Stimulated activated CD4-positive, alpha-beta T cell treated with anti-CD3 and anti-CD28 coated beads, Interleukin-4, amount 100 ng/mL, for 48 hours (primary cell): ENCODE data around the gene RNF213.
"Not testable (repeated sequence)": the region's sequence is repeated elsewhere in the genome, so short reads cannot be mapped to it uniquely, and the experiment has no call there.

Experiments used
- DNase-seq, 2 donors: peaks; one replicate each; pipeline ENCODE4 v3.0.0-alpha.2; 2020; ENCODE audit warnings: low read depth in 2 of 2

Gene RNF213

DNA sequence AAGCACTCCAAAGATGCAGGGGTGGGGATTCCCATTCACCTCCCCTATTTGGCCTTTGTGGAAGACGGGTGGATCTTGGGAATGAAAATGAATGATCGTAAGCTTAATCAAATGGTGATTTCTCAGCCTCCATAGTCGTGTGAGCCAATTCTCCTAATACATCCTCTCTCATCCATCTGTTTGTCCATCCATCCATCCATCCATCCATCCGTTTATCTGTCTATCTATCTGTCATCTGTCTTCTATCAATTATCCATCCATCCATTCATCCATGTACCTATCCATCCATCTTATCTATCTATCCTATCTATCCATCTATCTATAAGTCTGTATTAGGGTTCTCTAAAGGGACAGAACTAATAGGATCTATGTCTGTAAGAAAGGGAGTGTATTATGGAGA, 7.8 kb downstream of the RNF213 start:
- DNase-seq: no peak

DNA sequence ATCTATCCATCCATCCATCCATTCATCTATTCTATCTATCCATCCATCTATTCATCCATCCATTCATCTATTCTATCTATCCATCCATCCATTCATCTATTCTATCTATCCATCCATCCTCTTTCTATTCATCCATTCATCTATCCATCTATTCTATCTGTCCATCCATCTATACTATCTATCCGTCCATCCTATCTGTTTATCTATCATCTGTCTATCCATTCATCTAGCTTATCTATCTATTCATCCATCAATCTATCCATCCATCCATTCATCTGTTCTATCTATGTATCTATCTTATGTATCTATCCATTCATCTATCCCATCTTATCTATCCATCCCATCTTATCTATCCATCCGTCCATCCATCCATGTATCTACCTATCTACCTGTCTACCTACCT, 8.8 kb downstream of the RNF213 start:
- no peak for DNase-seq

DNA sequence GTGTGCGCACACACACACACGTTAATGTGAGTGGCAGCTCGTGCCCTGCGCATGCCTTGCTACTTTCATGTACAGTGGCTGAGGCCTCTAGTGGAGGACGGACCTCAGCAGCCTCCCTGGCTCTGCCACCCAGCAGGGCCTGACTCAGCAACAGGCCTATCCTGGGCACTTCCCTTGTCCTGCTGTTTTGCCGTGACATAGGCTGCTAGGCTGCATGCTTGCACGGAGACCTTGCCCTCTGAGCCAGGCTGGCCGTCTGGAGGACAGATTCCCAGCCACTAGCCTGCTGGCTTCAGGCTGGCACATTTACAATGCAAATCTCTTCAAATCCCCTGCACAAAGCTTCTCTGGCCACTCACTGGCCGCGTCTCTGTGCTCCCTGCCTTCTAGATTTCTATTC, 9.5 kb downstream of the RNF213 start:
- DNase-seq: no peak

DNA sequence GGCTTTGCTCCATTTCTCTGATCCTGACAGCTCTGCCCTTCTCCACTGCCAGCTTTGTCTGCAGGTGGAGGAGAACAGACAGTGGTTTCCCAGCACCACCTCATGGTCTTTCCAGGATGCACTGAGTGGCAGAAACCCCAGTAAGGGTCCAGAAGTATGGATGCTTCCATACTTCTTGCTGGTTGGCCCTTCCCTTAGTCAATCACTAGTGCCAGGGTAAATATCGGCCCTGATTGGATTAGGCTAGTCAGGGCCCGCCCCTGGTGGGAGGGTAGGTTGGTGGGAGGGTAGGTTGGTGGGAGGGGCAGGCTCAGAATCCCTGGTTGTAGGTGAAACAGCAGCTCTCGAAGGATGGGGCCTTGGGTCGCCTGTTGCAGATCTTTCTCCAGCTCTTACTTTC, 10.2 kb downstream of the RNF213 start:
- peak; percentile 47 for DNase-seq

DNA sequence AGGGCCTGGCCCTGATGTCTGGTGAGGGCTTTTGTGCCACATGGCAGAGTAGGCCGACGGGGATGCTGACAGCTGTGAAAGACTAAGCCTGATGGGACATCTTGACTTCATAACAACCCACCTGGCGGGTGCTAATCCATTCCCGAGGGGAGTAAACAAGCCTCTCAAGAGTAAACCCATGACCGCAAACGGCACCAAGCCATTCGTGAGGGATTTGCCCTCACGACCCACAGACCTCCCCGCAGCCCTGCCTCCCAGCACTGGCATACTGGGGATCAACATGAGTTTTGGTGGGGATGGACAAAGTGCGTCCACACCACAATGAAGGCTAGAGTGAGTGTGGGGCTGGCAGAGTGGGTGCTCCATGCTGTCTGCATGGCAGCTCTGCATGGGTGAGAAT, 11.7 kb downstream of the RNF213 start:
- DNase-seq: no peak

DNA sequence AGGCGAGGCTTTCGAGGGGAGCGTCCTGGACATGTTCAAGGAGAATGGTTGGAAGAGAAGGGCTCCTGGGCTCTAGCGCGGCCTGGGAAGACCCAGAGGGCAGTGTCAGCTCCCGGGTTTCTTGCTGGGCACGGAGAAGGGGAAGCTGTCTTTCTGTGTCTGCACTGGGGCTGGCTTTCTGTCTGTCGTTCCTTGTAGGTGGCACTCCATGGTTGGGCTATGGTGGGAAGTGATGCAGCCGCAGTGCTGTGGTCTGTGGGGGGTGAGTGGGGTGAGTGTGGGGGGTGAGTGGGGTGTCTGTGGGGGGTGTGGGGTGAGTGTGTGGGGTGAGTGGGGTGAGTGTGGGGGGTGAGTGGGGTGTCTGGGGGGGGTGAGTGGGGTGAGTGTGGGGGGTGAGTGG, 13.7 kb downstream of the RNF213 start:
- no peak for DNase-seq

DNA sequence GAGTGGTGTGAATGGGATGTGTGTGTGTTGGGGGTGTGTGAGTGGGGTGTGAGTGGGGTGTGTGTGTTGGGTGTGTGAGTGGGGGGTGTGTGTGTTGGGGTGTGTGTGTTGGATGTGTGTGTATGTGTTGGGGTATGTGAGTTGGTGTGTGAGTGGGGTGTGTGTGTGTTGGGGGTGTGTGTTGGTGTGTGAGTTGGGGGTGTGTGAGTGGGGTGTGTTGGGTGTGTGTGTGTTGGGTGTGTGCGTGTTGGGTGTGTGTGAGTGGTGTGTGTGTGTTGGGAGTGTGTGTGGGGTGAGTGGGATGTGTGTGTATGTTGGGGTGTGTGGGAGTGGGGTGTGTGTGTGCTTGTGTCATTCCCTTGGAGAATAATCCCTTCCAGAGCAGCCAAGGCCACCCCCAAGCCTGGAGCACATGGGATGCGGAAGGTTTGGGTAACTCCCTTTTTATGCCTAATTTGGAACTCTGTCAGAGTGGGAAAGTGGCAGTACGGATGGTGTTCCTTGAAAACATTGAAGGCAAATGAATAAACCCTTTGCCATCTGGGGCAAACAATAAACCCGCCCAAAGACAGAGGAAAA, 14.3 kb downstream of the RNF213 start:
- DNase-seq: no peak

DNA sequence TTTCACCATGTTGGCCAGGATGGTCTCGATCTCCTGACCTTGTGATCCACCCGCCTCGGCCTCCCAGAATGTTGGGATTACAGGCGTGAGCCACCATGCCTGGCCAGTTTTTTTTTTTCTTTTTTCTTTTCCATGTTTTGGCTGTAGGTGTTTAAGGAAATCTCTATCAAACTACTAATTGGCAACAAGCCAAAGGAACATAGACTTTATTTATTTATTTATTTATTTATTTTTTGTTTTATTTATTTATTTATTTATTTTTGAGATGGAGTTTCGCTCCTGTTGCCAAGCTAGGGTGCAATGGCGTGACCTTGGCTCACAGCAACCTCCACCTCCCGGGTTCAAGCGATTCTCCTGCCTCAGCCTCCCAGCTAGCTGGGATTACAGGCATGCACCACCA, 15.2 kb downstream of the RNF213 start:
- not testable (repeated sequence) for DNase-seq

DNA sequence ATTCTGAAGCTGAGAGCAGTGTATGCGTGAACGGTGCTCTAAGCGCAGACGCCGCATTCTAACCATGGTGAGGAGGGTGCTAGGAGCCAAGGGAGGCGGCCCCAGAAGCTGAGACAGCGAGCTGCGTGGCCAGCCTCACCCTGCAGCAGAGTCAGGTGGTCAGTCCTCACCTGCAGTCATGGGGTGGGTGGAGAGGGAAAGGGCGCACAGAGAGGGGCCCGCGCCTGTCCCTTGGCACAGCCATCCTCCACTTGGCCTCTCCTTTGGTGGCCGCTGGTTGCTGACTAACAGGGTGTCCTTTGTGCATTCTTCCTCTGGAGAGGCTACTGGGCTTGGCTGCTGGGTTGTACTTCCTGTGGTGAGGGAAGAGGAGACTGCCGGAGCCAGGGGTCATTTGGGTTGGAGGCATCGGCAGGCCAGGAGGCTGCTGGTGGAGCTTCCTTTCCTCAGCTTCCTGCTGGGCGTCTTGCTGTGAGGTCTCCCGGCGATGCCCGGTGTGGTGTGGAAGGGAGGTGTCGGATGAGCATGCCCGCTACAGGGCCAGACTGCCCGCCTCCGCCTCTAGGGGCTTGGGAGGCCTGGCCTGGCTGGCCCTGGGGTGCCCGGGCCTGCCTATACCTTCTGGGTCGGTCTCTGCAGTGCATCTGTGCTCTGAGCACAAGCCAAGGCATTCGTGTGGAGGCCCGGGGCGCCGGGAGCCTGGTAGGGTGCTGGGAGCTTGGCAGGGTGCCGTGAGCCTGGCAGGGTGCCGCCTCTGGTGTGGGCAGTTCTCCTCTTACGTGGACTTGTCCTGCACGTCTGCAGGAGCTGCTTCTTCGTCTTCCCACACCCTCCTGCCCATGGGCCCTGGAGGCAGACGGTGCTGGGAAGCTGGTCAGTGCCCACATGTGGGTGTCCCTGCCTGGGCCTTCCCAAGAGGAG, 17.4 kb downstream of the RNF213 start:
- DNase-seq: no peak

DNA sequence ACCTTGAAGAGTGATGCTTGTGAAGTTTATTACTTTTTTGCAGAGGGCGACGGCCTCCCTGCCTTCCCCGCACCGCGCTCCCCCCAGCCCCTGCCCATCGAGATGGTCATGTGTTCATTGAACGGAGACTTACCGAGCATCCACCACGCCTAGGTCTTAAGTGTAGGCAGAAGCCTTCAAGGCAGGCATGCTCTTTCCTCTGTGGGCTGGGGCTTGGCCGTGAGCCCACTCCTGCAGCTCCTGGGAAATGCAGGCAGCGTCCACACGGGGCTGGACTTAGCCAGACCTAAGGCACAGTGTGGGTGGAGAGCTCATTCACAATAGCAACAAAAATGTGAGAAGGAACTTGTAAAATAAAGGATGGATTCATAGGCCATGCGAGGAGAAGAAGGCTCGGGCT, 19.2 kb downstream of the RNF213 start:
- no peak for DNase-seq

DNA sequence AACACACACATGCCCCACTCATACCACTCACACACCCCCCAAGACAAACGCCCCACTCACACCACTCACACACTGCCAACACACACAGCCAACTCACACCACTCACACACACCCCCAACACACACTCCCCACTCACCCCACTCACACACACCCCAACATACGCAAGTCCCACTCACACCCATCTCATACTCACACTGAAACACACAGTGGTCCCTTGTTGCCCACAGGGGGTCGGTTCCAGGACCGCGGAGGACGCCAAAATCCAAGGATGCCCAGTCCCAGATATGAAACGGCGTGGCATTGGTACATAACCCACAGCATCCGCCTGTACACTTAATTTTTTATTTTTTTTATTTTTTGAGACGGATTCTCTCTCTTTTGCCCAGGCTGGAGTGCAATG, 20.9 kb downstream of the RNF213 start:
- DNase-seq: no peak

DNA sequence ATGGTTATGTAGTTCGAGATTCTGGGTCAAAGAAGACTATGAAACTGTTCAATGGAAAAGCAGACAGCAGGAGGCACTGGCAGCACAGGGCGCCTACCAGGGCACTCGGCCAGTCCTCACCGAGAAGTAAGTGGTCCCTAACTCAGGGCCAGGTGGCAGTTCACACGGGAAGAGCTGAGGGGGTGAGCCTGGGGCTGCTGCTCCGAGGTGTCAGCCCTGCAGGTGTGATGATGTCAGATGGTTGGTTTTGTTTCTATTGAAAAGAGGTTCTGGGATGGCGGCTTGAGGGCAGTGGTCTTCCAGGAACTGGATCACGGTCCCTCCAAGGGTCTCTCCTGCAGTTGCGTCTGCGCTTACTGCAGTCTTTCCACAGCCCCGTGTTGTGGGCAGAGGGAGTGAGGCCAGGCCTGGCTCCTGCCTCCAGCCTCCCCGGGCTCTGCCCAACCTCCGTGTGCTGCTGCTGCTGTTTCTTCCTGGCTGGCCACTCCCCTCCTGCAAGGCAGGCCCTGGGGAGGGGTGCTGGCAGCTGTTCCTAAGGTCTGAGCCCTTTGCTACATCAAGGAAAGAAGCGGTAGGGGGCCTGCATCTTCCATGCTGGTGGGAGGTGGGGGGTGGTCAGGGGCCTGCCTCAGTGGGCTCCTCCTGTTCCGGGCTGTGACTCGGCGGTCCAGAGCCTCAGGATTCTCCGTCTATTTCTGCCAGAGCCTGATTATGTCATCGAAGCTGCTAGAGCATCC, 22.6 kb downstream of the RNF213 start:
- no peak for DNase-seq

DNA sequence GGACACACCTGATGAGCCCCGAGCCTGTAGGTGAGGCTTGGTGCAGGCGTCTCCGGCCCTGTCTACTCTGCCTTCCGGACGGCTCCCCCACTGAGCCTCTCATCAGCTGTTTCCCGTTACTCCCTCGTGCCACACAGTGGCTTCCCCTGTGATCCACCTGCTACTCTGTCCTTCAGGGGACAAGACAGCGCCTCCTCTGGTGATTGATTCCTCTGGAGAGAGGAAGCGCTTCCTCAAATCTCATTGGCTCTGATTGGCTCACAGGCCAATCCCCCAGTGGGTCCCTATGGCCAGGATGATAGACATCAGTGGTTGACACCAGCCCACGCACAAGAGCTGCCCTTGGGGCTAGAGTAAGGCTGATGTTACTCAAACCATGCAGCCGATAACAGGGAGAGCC, 24.0 kb downstream of the RNF213 start:
- DNase-seq: no peak

DNA sequence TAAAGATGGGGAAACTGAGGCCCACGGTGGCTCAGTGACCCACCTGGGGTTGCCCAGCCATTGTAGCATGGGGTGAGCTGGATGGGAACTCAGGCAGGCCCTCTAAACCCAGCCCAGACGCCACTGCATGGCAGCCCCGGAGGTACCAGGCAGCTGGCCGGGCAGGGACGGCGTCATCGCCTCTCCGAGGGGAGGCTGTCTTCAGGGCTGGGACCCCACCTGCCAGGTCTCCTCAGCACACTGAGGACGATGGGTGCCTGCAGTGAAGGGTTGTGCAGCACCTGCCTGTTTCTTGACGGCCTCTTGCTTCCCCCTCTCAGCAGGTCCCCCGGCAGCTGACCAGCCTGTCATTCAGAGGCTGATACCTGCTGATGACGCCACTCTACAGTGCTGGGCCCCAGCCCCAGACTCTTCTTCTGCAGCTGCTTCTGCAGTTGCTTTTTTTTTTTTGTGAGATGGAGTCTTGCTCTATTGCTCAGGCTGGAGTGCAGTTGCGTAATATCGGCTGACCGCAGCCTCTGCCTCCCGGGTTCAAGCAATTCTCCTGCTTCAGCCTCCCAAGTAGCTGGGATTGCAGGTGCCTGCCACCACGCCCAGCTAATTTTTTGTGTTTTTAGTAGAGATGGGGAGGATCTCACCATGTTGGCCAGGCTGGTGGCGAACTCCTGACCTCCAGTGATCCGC, 24.7 kb downstream of the RNF213 start:
- DNase-seq: no peak

DNA sequence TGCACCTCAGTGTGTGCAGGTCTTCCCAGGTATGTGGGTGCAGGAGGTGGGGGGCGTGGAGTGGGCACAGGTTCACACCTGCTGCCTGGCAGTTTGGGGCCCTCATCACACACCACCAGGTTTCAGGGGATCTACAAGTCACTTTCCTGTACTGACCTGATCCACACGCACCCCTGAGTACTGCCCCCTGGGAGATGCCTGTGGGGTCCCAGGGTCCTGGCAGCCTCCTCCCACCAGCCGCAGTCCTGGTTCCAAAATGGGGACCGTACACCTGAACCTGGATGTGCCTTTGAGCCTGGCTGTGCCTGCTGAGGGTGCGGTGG, 25.9 kb downstream of the RNF213 start:
- no peak for DNase-seq

DNA sequence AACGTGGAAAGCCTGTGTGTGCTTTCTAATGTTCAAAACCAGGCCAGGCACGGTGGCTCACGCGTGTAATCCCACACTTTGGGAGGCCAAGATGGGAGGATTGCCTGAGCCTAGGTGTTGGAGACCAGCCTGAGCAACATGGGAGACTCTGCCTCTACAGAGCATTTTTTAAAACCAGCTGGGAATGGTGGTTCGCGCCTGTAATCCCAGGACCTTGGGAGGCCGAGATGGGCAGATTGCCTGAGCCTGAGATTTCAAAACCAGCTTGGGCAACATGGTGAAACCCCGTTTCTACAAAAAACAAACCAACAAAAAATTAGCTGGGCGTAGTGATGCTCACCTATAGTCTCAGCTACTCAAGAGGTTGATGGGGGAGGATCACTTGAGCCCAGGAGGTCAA, 26.4 kb downstream of the RNF213 start:
- no peak for DNase-seq

DNA sequence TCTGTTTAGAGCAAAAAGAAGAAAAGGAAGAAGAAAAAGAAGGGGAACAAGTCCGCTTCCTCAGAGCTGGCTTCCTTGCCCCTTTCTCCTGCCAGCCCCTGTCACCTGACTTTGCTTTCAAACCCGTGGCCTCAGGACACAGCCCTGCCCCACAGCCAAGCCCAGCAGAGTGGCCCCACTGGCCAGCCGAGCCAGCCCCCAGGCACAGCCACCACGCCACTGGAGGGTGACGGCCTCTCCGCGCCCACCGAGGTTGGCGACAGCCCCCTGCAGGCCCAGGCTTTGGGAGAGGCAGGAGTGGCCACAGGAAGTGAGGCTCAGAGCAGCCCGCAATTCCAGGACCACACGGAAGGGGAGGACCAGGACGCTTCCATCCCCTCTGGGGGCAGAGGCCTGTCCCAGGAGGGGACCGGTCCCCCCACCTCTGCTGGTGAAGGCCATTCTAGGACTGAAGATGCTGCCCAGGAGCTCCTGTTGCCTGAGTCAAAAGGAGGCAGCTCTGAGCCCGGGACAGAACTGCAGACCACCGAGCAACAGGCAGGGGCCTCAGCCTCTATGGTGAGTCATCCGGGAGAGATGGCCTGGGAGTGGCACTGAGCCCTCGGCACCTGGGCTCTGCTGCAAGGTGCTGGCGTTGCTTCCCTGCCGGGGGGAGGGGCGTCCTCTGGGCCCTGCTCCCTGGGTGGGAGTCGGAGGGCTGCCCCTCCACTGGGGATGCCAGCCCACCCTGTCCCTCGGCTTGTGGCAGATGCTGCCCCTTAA, 27.3 kb downstream of the RNF213 start:
- DNase-seq: no peak

DNA sequence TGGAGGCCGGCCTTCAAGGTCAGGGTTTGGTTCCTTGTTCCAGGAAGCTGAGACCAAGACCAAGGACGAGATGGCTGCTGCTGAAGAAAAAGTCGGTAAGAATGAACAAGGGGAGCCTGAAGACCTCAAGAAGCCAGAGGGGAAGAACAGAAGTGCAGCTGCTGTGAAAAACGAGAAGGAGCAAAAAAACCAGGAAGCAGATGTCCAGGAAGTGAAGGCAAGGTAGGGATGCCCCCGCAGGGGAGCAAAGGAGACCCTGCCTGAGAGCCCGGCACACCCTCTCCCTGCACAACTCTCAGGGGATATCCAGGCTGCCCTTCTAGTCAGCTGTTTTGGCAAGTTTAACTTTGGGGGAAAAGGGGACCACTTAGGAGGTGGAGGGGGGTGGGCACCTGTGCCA, 29.0 kb downstream of the RNF213 start:
- DNase-seq: no peak

DNA sequence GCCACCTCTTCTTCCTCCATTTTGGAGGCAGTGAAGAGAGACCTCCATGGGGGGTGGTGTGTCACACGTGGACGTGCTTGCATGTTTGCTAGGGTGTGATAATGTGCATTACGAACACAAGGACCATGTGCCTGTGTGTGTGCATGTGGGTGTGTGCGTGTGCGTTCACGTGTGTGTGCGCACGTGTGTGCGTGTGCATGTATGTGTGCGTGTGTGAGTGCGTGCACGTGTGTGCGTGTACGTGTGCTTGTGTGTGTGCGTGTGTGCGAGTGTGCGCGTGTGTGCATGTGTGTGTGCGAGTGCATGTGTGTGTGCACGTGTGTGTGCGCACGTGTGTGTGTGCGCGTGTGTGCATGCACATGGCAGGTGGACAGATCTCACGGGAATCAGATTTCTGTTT, 29.5 kb downstream of the RNF213 start:
- DNase-seq: no peak

DNA sequence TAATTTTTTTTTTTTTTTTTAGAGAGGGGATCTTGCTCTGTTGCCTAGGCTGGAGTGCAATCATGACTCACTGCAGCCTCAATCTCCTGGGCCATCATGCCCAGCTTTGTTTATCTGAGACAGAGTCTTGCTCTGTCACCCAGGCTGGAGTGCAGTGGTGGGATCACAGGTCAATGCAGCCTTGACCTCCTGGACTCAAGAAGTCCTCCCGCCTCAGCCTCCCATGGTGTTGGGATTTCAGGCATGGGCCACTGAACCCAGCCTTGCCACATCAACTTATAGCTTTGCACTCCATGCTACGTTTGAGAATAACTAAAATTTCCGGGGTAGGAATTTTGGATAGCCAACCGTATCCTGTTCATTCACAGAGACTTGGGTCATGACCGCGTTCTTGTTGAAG, 30.6 kb downstream of the RNF213 start:
- DNase-seq: no peak

DNA sequence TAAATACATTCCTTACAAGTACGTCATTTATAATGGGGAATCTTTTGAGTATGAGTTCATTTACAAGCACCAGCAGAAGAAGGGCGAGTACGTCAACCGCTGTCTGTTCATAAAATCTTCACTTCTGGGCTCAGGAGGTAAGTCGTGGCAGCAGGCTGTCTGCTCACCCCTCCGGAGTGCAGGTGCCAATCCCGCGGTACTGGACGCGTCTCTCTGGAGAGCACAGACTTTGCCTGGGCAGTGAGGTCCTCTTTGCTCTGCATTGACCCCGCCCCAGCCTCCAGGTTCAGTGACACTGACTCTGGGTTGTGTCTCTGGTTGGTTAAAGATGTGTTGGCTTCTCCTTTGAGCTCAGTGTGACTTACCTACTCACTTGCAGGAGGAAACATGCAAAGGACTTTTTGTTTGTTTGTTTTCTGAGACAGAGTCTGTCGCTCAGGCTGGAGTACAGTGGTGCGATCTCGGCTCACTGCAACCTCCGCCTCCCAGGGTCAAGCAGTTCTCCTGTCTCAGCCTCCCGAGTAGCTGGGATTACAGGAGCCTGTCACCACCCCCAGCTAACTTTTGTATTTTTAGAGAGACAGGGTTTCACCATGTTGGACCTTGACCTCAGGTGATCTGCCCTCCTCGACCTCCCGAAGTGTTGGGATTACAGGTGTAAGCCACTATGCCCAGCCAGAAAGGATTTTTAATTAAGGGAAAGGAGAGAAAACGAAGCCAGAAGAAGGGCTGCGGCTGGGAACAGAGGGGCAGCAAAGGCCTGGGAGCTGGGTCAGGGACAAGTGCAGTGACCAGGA, 31.2 kb downstream of the RNF213 start:
- no peak for DNase-seq
